H9 (cell line): Measurements from ENCODE around the gene SRGN. TPM values are rescaled to one million over a fixed set of nuclear protein-coding genes. Genes with fewer than 3 reads are reported as not detected.

Experiments used
- DNase-seq: peaks from one replicate; pipeline ENCODE4 v3.0.0-alpha.2; 2017
- H2AFZ ChIP-seq: one replicate; pipeline ENCODE4 v1.6.1; 2013; ENCODE audit warnings: mild to moderate bottlenecking, low read length, control low read depth, moderate library complexity
- H2AK5ac ChIP-seq: 2 replicates; pipeline ENCODE4 v1.6.1; 2013; ENCODE audit warnings: low read length, control low read depth, mixed read lengths; ENCODE audit not compliant: insufficient read length
- H2BK120ac ChIP-seq: one replicate; pipeline ENCODE4 v1.6.1; 2013; ENCODE audit warnings: low read depth, mild to moderate bottlenecking, low read length, control low read depth, inconsistent platforms; ENCODE audit not compliant: poor library complexity, severe bottlenecking
- H2BK12ac ChIP-seq: 2 replicates; pipeline ENCODE4 v1.6.1; 2013; ENCODE audit warnings: low read length, control low read depth, mixed read lengths, low read depth; ENCODE audit not compliant: insufficient read length
- H2BK15ac ChIP-seq: 2 replicates; pipeline ENCODE4 v1.6.1; 2013; ENCODE audit warnings: low read depth, low read length, control low read depth
- H2BK20ac ChIP-seq: one replicate; pipeline ENCODE4 v1.6.1; 2013; ENCODE audit warnings: low read depth, mild to moderate bottlenecking, low read length, control low read depth, inconsistent platforms; ENCODE audit not compliant: poor library complexity, severe bottlenecking
- H2BK5ac ChIP-seq: 2 replicates; pipeline ENCODE4 v1.6.1; 2013; ENCODE audit warnings: low read length, control low read depth, mixed read lengths; ENCODE audit not compliant: insufficient read length
- H3K14ac ChIP-seq: 2 replicates; pipeline ENCODE4 v1.6.1; 2013; ENCODE audit warnings: low read length, control low read depth; ENCODE audit not compliant: insufficient read depth
- H3K18ac ChIP-seq: 2 replicates; pipeline ENCODE4 v1.6.1; 2013; ENCODE audit warnings: low read depth, mild to moderate bottlenecking, mixed read lengths, low read length, control low read depth; ENCODE audit not compliant: insufficient read length
- H3K23ac ChIP-seq: 2 replicates; pipeline ENCODE4 v1.6.1; 2013; ENCODE audit warnings: low read length, control low read depth, mixed read lengths, low read depth; ENCODE audit not compliant: insufficient read length
- H3K23me2 ChIP-seq: 2 replicates; pipeline ENCODE4 v1.6.1; 2013; ENCODE audit warnings: low read depth, mild to moderate bottlenecking, mixed read lengths, low read length, control low read depth; ENCODE audit not compliant: insufficient read length, poor library complexity, severe bottlenecking
- H3K27ac ChIP-seq: 2 replicates; pipeline ENCODE4 v1.5.1; 2013; ENCODE audit warnings: low read length, control low read depth, mixed read lengths, low read depth; ENCODE audit not compliant: insufficient read length
- H3K27me3 ChIP-seq: 2 replicates; pipeline ENCODE4 v1.6.1; 2013; ENCODE audit warnings: low read length, control low read depth, inconsistent platforms; ENCODE audit not compliant: insufficient read depth
- H3K4ac ChIP-seq: 2 replicates; pipeline ENCODE4 v1.6.1; 2013; ENCODE audit warnings: low read depth, mild to moderate bottlenecking, control low read depth, inconsistent platforms, low read length, moderate library complexity
- H3K4me1 ChIP-seq: 2 replicates; pipeline ENCODE4 v1.6.1; 2013; ENCODE audit warnings: low read length, control low read depth, inconsistent platforms; ENCODE audit not compliant: insufficient read depth
- H3K4me2 ChIP-seq: 2 replicates; pipeline ENCODE4 v1.6.1; 2013; ENCODE audit warnings: low read length, control low read depth, mixed read lengths; ENCODE audit not compliant: insufficient read length, insufficient read depth
- H3K56ac ChIP-seq: 2 replicates; pipeline ENCODE4 v1.6.1; 2013; ENCODE audit warnings: low read depth, mild to moderate bottlenecking, mixed read lengths, low read length, control low read depth; ENCODE audit not compliant: insufficient read length
- H3K79me1 ChIP-seq: 2 replicates; pipeline ENCODE4 v1.6.1; 2013; ENCODE audit warnings: low read depth, mild to moderate bottlenecking, moderate library complexity, low read length, control low read depth, inconsistent platforms; ENCODE audit not compliant: insufficient read depth, poor library complexity, severe bottlenecking
- H3K79me2 ChIP-seq: 2 replicates; pipeline ENCODE4 v1.6.1; 2013; ENCODE audit warnings: low read length, control low read depth, inconsistent platforms; ENCODE audit not compliant: insufficient read depth
- H3K9ac ChIP-seq: 2 replicates; pipeline ENCODE4 v1.6.1; 2013; ENCODE audit warnings: low read length, control low read depth, mixed read lengths; ENCODE audit not compliant: insufficient read length; ENCODE audit errors: extremely low read depth
- H3K9me3 ChIP-seq: one replicate; pipeline ENCODE4 v1.6.1; 2013; ENCODE audit warnings: low read depth, low read length, inconsistent platforms; ENCODE audit not compliant: control insufficient read depth
- H3T11ph ChIP-seq: one replicate; pipeline ENCODE4 v1.6.1; 2013; ENCODE audit warnings: mild to moderate bottlenecking, low read length, control low read depth, inconsistent platforms
- H4K20me1 ChIP-seq: one replicate; pipeline ENCODE4 v1.6.1; 2013; ENCODE audit not compliant: control insufficient read depth, insufficient read length, insufficient read depth
- H4K5ac ChIP-seq: 2 replicates; pipeline ENCODE4 v1.6.1; 2013; ENCODE audit warnings: low read depth, mild to moderate bottlenecking, mixed read lengths, low read length, control low read depth; ENCODE audit not compliant: insufficient read length
- H4K8ac ChIP-seq: replicated peaks from 2 replicates; pipeline ENCODE4 v1.6.1; 2013; ENCODE audit warnings: low read length, control low read depth, mixed read lengths, low read depth; ENCODE audit not compliant: insufficient read length
- H4K91ac ChIP-seq: 2 replicates; pipeline ENCODE4 v1.6.1; 2013; ENCODE audit warnings: low read depth, mild to moderate bottlenecking, moderate library complexity, mixed read lengths, low read length, control low read depth; ENCODE audit not compliant: insufficient read length
- H3K27ac Mint-ChIP-seq, 3 experiments: 2 replicates in 2 of 3; 3 replicates in 1 of 3; pipeline ENCODE4 v1.8.0; 2020 to 2021; ENCODE audit warnings: mixed read lengths in 3 of 3, mild to moderate bottlenecking in 1 of 3, moderate library complexity in 1 of 3
- H3K27me3 Mint-ChIP-seq: 2 replicates; pipeline ENCODE4 v1.8.0; 2021; ENCODE audit warnings: low read depth, mild to moderate bottlenecking, moderate library complexity, mixed read lengths
- H3K36me3 Mint-ChIP-seq, 3 experiments: 2 replicates in 2 of 3; 3 replicates in 1 of 3; pipeline ENCODE4 v1.8.0; 2020 to 2021; ENCODE audit warnings: low read depth in 3 of 3, mixed read lengths in 3 of 3; ENCODE audit not compliant: insufficient read depth in 1 of 3
- H3K4me1 Mint-ChIP-seq, 2 experiments: 2 replicates each; pipeline ENCODE4 v1.8.0; 2020; ENCODE audit warnings: mixed read lengths in 2 of 2
- H3K4me3 Mint-ChIP-seq, 2 experiments: 2 replicates in 1 of 2; 3 replicates in 1 of 2; pipeline ENCODE4 v1.8.0; 2020 to 2021; ENCODE audit warnings: mild to moderate bottlenecking in 2 of 2, mixed read lengths in 2 of 2, moderate library complexity in 1 of 2
- H3K9me3 Mint-ChIP-seq, 2 experiments: 2 replicates in 1 of 2; 3 replicates in 1 of 2; pipeline ENCODE4 v1.8.0; 2020; ENCODE audit warnings: mild to moderate bottlenecking in 2 of 2, mixed read lengths in 2 of 2, moderate library complexity in 1 of 2
- WGBS: extraction: QIAGEN DNeasy Blood & Tissue Kit; methylation state at CpG from one replicate; pipeline ENCODE4 v1.1.7; 2013; ENCODE audit warnings: missing lambda C conversion rate, low lambda C conversion rate, mixed read lengths; ENCODE audit not compliant: insufficient read length; ENCODE audit errors: extremely low coverage; 5-methylcytosine and 5-hydroxymethylcytosine counted together
- total RNA-seq: library from RNA; stranded (reverse); gene quantifications from 2 replicates; pipeline ENCODE4 v1.2.1, GENCODE V29; 2021
- TF ChIP-seq, protein P1 (sequence below): fragments of 200-600 bp; sonication (generic); conservative IDR thresholded peaks from 3 replicates; pipeline ENCODE4 v1.8.0; 2021; ENCODE audit warnings: antibody characterized with exemption, mild to moderate bottlenecking

SRGN gene
- total RNA-seq, 1 experiment from 2014 or later = not detected

DNA sequence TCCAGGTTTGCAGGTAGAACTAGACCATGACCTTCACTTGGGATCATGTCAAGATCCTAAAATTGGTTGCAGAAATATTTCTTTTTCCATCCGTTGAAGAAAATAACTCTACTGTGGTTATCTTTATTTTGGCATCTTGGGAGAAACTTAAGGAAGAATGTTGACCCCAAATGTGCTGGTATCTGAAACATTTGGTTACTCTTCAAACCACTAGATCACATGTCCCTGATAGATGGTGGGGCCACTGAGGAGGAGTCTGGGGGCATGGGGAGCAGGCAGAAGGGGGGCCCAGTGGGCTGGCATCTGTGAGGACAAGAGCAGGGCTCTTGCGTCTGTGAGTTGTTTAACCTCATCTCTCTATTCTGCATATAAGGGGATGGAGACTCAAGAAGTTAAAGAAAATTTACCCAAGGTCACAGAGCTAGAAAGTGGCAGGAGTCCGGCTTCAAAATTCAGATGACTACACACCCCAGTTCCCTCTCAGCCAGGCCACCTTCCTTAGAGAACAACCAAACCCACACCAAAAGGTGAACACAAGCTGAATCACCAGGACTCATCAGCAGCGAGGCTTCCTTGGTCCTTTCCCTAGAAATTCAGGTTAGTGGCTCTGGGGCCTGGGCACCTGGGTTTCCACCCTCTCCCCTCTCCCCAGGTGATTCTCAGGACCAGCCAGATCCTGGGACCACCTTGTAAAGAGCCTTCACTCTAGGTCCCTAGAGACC, 40.6 kb upstream of the SRGN start:
- H3K9me3 ChIP-seq = no peaks in the 10 kb centered on the region
- H4K5ac ChIP-seq = no peak overlapping the region
- WGBS = no CpG with 5 or more reads among the region's 4 CpGs
- no peak overlapping the region for H2BK15ac ChIP-seq
- H2BK20ac ChIP-seq = no peak overlapping the region
- H3K4ac ChIP-seq = no peak overlapping the region
- no peak overlapping the region for H3K14ac ChIP-seq
- Mint-ChIP-seq H3K4me1 (peaks cover 7 to 10% of the 10 kb centered on the region in 2 experiments), H3K27me3 (no peaks in the 10 kb centered on the region; the same call in 1 of the 2 replicates), H3K27ac (no peak overlapping the region), H3K9me3 (no peaks in the 10 kb centered on the region), H3K4me3 (no peak overlapping the region), H3K36me3 (no peaks in the 10 kb centered on the region)
- no peaks in the 10 kb centered on the region for H3K4me1 ChIP-seq
- no peak overlapping the region for H4K91ac ChIP-seq
- no peak overlapping the region for H2BK12ac ChIP-seq
- no peak overlapping the region for H4K8ac ChIP-seq
- no peak for DNase-seq
- no peak overlapping the region for H2BK120ac ChIP-seq
- no peaks in the 10 kb centered on the region for H3K79me2 ChIP-seq
- no peak overlapping the region for H3K27ac ChIP-seq
- H3K9ac ChIP-seq = no peak overlapping the region
- H2AFZ ChIP-seq = no peak overlapping the region
- H3K23me2 ChIP-seq = no peaks in the 10 kb centered on the region
- no peaks in the 10 kb centered on the region for H4K20me1 ChIP-seq
- TF ChIP-seq, protein P1, sequence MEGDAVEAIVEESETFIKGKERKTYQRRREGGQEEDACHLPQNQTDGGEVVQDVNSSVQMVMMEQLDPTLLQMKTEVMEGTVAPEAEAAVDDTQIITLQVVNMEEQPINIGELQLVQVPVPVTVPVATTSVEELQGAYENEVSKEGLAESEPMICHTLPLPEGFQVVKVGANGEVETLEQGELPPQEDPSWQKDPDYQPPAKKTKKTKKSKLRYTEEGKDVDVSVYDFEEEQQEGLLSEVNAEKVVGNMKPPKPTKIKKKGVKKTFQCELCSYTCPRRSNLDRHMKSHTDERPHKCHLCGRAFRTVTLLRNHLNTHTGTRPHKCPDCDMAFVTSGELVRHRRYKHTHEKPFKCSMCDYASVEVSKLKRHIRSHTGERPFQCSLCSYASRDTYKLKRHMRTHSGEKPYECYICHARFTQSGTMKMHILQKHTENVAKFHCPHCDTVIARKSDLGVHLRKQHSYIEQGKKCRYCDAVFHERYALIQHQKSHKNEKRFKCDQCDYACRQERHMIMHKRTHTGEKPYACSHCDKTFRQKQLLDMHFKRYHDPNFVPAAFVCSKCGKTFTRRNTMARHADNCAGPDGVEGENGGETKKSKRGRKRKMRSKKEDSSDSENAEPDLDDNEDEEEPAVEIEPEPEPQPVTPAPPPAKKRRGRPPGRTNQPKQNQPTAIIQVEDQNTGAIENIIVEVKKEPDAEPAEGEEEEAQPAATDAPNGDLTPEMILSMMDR = no peak
- no peak overlapping the region for H3T11ph ChIP-seq
- H2AK5ac ChIP-seq = no peak overlapping the region
- no peak overlapping the region for H3K23ac ChIP-seq
- H3K79me1 ChIP-seq = no peaks in the 10 kb centered on the region
- H3K56ac ChIP-seq = no peak overlapping the region
- H3K27me3 ChIP-seq = no peaks in the 10 kb centered on the region
- no peak overlapping the region for H3K4me2 ChIP-seq
- H3K18ac ChIP-seq = no peak overlapping the region
- H2BK5ac ChIP-seq = no peak overlapping the region
